Hematopoietic multipotent progenitor cell treated with erythropoietin and hydrocortisone succinate and interleukin-3 and kit ligand, for 15 days (in vitro differentiated cells): ENCODE data around the gene PDE3A.

ENCODE experiments used
- DNase-seq: peaks from one replicate; pipeline ENCODE4 v3.0.0-alpha.2; 2015; ENCODE audit warnings: low spot score

Gene PDE3A

DNA sequence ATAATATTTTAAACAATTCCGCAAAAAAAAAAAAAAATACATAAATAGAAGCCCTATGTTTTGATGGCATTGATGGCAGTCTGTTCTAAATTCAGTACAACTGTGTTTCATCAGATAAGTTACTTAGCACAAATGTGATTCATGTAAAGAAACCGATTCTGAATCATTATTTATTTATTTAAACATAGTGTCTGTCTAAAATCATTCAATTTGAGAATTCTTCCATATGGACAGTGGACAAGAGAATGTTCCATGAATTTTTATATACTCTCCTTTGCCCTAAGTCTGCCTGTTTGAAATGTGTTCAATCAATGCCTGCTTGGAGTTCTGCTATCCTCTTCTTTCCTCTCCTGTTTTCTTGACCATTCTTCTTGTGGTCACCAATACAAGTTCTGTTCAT, 126.5 kb downstream of the PDE3A start:
- DNase-seq = no peak

DNA sequence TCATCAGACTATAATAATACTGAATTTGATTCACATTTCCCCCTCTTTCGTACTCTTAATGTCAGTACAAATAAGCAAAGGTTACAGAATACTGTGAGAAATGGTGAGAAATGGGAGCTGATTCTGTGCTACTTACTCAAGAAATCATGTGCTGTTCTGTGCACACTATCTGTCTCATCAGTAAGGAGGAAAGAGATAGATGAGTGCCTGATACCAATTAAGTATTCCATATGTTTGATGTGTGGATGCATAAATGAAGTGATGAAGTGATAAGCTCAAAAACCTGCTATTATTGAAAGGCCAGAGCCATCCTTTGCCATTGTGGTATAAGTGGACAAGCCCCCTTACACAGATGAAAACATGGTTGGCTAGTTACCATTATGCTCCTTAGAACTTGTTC, 127.7 kb downstream of the PDE3A start:
- no peak for DNase-seq

DNA sequence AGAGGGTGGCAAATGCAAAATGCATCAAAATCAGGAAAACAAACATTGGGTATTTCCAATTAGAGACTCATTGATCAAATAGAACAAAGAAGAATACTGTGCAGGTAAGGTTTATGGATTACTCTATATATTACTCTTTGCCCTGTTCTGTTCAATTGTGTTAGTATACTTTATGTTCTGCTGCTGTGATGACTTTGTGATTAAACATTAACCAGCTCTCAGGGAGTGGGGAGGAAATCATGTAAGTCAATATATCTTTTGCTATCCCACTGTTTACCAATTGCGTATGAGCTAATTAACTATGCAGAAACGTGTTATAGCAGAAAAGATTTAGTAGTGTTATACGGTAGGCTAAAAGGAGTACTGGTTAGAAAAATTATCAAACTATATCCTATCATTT, 129.4 kb downstream of the PDE3A start:
- no peak for DNase-seq

DNA sequence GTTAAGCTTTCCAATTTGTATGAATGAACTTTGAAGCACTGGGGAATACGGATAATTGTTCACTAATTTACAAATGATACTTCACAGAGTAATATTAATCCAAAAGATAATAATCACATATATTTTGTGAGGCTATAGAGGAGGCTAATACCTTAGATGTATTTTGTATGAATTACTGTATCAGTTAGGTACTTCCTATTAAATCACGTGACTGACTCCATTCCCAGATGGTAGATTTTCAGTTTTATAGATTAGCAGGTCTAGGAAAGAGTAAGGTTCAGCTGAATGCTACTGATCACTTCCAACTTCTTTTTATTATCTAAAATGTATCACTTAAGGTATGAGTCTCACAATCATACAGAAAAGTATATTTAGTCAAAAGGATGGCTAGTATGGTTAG, 133.6 kb downstream of the PDE3A start:
- no peak for DNase-seq

DNA sequence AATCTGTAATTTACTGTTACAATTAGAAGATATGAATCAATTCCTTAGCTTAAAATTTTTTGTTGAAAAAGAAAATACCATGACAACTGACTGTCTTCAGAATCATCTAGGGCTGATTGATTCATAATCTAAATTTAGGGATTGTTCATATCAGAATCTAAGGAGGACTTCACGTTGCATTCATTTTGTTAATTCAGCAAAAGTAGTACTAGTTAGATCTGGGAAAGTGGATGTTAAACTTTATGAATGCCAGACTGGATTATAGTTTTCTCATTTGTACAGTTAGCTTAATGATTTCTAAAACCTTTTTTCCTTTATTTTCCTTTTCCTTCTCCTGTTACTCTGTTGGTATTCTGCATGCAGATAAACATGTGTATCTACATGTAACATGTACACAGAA, 135.5 kb downstream of the PDE3A start:
- no peak for DNase-seq

DNA sequence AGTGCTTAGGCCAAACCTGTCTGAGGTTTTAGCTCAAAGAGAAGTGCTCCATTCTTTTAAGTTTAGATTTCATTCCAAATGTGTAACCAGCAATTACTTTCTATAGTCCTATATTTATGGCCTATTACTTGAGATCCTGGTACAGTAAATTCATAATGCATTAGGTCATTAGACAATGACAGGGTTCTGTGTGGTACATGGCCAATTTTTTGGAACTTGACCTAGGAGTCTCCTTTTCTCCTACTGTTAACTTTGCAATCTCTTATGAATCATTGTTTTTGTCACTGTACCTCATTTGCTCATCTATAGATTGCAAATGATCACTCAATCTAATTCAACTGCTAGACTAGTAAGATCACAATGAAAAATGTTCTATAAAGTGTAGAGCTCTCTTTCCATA, 136.7 kb downstream of the PDE3A start:
- no peak for DNase-seq

DNA sequence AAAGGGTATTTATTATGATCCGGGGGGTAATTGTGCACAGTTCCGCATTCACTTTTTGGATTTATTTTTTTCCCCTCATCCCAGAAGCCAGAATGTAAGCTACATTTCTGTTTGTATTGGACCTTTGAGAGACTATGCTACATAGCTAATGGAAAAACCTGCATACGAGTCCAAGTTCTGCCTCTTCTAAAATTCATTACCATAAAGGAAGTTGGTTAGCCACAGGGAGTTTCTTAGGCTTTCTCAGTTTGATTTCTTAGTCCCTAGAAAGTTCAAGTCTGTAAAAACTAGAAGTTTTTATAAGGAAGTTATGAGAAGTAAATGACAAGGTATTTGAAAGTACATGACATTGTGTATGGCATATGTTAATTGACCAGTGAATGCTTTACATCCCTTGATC, 138.7 kb downstream of the PDE3A start:
- DNase-seq = no peak

DNA sequence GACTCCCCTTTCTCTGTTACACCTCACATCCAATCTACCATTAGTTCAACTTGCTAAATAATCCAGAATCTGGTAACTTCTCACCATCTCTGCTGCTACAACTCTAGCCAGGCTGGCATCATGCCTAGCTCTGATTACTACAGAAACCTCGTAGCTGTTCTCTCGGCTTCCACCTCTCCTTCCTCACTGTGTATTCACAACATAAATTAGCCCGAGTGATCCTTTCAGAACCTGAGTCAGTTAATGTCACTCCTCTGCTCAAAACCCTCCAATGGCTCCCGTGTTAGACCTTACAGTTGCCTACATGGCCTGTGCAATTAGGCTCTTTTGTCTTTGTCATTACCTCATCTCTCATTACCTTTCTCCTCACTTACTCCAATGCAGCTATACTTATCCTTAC, 139.4 kb downstream of the PDE3A start:
- DNase-seq = no peak

DNA sequence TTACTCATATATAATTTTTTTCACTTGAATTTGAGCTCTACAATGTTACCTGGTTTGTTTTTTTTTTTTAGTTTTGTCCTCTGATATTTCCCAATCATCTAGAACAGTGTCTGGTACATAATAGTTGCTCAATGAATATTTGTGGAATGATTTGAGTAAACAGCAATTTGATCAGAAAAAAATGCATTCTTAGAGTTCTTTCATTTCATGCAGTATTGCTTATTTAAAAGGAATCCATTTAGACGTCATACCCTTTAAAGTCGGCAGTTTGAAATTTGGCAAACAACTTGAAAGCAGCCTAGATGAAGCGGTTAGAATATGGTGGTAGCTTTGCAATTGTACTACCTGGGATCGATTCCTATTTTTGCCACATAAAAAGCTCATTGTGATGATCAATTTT, 140.0 kb downstream of the PDE3A start:
- DNase-seq = no peak

DNA sequence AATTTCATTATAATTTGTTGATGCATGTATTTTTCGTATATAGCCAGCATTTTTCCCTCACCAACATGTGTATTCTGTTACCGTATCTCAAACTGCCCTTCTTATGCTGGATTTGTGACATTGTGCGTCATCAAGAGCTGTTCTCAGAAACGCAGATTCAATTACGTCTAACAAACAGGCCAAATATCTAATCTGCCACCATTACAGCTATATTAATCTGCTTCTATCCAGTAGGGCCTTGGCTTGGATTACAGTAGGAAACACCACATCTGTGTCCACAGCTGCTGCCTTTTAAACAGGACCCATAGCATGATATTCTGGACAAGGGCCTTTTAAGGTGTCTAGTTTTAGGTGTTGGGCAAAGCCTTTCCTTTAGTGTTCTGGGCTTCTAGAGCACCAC, 140.6 kb downstream of the PDE3A start:
- DNase-seq = no peak

DNA sequence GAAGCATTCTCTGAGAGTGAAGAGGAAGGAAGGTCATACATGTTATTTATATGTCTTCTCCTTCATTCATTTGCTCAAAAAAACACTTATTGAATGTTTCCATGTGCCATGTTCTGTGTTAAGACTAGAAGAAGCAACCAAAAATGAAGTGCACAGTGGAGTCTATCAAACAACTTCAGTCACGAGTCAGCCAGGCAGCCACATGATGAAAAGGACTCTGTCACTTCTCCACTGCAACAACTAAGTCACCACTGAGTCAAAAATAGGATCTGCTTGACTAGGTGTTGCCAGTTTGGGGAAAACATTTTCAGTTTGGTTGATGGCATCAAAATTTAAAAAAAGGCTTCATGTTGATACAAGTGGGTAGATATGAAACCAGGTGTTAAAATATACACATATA, 142.5 kb downstream of the PDE3A start:
- no peak for DNase-seq

DNA sequence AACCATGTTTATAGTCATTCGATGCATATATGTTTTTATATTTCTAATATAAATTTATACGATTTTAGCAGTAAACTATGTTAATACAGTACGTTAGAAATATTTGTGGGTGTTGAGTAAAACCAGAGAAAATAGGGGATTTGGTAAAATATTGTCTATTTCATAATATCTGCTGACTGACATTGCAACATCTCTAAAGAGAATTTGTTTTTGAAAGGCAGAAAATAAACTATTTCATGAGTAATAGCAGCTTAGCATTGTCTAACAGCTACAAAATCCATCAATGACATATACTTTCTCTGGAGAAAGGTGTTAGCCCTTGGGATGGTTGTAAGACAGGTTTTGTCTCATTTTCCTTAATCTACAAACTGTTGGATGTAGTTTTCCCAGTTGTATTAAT, 144.9 kb downstream of the PDE3A start:
- DNase-seq = no peak

DNA sequence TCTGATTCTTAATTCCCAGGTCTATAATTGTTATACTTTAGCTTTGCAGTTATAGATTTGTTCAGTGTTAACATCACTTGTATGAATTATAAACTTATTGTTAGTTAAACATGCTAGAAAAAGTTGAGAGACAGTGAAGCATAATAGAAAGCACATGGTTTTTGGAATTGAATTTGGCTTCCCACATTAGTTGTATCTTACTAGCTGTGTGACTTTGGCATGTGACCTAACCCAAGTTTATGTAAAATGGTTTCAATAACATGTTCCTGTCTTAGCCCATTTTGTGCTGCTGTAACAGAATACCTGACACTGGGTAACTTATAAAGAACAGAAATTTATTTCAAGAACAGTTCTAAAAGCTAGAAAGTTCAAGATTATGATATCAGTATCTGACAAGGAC, 146.3 kb downstream of the PDE3A start:
- no peak for DNase-seq

DNA sequence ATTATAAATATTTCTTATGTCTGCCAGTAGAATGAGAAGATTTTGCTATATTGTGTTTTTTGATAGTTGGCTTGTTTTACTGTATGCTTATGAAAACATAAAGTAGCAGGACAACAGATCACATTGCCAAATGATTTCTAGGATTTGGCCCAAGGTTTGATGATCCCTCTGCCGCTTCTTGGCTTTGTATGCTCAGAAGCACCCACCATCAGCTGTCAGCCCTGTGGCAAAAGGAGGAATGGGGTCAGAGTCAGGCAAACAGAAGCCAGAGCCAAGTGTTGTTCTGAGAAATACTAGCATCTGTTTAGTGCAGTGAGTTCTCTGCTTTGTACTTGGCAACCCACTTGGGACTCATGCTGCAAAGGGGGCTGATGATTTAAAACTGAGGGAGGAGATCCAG, 152.2 kb downstream of the PDE3A start:
- no peak for DNase-seq

DNA sequence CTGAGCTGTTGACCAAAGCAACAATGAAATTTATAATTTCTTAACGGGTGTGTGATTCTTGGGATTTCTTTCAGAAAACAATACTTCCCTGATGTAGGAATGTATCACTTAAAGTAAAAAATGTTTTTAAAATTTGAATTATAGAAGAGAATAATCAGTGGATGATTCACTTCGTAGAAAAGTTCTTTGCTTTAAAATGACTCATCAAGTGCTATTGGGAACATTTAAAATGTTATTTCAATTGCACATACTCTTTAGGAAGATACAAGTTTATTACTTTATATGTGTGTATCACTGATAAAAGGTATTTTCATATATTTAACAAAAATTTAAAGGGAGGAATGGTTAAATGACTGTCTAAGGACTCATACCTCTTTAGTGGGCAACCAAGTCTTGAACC, 155.3 kb downstream of the PDE3A start:
- DNase-seq = no peak

DNA sequence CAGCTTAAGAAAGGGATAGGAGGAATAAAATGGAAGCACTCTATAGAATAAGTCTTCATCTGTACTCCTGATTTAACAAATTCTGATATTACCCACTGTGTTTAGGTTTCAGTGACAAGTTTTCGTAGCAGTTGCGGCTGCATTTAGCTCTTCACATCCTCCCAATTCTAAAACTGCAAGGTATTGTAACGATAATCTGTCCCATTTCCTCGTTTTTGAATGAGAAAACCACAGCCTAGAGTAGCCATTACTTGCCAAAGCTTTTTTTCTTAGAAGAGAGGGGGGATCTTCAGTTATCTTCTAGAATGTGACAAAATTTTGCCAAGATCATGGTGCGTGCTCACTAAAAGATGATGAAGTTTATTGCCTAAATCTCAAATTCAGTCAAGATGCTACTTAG, 155.8 kb downstream of the PDE3A start:
- no peak for DNase-seq

DNA sequence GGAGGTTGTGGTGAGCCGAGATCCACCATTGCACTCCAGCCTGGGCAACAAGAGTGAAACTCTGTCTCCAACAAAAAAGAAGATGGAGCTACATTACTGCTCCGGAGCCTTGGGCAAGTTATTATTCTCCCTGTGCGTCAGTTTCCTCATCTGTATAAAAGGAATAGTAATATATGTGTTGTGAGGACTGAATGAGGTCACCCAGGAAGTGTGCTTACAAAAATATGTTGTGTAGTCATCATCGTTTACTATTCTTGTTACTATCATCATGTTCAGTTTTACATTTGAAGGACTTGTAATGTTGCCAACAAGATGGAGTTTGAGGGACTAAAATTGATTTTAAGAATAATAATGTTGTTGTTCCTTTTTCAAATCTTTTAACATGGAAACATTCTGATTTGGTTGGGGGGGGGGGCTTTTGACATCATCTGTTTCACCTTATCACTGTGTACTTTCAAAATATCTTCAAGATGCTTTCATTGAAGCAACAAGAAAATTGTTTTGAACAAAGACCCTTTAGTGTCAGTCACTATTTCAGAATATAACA, 156.8 kb downstream of the PDE3A start:
- DNase-seq = no peak

DNA sequence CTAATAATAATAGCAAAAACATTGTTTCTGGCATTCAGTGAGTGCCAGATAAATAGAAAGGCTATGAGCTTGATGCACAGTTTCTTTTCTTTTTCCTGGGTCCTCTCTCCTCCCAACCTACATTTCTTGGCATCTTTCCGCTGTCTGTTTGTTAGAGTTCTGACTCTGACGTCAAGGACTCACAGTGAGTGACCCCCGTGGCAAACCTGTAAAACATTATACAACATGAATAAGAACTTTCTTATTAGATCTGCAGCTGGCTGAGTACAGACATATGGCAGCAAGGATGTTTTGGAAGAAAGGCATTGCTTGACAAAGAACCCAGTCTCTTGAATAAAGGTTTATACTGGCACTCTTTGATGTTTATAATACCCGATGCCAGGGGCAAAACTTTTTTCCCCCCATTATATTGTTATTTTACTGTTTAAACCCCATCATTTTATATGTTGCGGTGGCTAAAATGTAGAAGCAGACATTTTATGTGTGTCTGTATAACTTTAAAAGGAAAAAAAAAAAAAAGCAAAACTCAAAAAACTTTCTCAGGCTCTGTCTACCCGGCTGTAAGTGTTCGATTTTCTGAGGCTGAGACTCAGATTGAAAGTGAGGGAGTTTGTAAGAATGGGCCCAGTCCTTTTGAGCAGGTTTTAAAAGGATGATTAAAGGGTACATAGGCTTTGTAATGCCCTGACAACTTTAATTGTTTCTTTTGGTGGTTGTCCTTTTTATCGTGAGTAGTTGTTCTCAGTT, 159.3 kb downstream of the PDE3A start:
- DNase-seq = no peak

DNA sequence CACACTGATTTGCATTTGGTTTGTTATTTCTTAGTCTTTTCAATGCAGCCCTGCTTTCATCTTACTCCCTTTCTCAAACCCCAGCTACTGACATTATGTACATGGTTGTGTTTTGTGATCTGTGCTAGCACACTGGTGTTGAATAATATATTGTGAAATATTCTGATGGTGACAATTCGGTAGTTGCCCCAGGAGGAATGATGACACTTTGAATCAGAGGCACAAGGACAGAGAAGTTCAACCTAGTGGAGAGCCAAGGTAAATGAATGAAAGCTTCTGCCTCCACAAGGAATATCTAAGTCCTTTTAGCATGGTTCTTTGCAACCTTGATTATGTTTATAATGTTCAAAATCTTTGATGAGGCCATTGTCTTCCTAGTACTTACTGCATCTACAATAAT, 159.9 kb downstream of the PDE3A start:
- DNase-seq = no peak

DNA sequence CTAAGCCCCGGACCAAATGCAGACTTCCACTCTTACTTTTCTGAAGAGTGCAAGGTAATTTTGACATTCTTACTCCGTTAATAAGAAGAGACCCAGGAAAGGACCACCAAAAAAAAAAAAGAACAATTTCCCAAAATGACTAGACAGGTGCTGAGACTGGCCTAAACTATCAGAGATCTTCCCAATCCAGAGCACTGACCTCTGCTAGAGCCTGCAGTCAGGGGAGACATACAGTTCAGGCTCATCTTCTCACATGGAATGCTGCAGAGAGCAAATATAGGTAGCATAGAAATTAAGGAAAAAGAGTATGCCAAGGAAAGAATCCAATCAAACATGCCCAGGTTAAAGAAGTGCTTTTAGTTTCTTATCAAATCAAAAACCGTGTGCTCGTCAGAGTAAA, 177.9 kb downstream of the PDE3A start:
- DNase-seq = no peak

DNA sequence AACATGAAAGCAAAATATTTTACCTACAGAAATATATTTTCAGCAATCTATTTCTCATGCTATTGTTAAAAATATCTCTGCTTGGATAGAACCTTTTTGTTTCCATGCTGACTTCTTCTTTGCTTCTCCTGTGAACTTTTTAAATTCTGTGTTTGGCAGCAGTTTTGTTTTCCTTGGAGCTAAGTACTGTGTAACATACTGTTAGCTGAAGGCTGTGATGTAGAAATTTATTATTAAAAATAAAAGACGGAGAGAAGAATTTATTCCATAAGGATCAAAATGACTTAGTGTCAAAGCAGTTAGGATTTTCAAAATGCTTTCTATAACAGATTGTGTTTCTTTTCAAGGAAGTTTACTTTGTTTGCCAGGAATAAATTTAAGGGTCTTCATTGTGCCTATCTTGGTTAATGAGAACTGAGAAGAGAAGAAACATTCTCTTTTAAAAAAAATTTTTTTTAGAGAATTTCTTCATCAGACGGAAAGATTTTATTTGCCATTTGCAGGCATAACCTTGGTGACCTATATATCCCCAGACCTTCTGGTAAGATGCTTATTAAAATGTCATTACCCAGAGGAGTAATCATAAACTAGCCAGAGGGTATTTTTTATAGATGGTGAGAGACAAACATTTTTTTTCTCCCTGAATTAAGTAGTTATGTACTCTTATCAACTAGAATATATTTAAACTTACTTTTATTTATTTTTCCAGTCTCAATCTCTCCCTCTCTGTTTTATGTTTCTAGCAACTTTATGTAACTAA, 179.7 kb downstream of the PDE3A start:
- DNase-seq = no peak

DNA sequence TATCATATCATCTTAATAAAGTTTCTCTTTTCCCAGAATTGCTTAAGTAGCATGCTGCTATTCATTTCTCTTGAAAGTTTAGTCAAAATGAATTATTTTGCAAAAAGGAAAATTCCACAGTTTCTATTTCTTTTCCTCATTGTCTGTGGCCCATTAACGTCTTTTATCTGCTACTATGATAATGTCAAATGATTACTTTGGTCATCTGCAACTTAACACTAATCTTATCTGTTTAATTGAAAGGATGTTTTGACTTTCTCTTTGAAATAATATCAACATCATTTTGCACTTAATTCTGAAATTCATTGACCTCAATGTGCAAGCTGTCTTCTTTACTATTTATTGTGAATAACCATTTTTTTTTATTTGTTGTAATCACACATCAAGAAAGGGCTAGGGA, 180.3 kb downstream of the PDE3A start:
- DNase-seq = no peak

DNA sequence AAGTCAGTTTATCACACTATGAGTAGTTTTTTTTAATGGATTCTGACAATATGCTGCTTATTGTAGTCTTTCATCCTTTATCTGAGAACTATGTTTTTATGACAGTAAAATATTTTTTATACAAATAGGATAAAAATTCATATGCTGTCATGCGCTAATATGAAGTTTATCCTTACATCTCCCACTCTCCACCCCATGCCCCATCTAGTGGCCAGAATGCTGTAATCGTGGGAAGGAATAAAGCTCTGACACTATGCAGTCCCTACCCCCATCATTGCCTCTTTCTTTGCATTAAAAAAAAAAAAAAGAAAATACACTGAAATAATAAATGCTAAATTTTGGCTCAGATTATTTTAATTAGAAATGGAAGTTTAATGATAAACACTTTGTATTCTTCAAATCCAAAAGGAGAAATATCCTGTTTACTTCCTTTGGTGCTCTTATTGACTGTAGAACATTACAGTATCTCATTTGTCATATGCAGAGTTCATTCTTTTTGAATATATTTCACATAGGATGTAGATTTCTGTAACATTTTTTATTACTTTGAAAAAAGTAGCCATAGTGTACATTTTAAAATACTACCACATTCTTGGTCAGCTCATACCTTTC, 180.9 kb downstream of the PDE3A start:
- no peak for DNase-seq
